Astrocyte (in vitro differentiated cells and primary cell): ENCODE data around the gene GDI2.

Experiments
- EZH2 ChIP-seq: IDR thresholded peaks from 2 replicates; pipeline ENCODE4 v1.6.1; 2012; ENCODE audit warnings: mild to moderate bottlenecking, low read length, inconsistent platforms; ENCODE audit not compliant: insufficient read depth
- TF ChIP-seq, protein P1 (sequence below): IDR thresholded peaks from 2 replicates; pipeline ENCODE4 v1.5.1; 2011; ENCODE audit warnings: low read depth, mild to moderate bottlenecking, inconsistent platforms, low read length, moderate library complexity; ENCODE audit not compliant: insufficient read depth

DNA sequence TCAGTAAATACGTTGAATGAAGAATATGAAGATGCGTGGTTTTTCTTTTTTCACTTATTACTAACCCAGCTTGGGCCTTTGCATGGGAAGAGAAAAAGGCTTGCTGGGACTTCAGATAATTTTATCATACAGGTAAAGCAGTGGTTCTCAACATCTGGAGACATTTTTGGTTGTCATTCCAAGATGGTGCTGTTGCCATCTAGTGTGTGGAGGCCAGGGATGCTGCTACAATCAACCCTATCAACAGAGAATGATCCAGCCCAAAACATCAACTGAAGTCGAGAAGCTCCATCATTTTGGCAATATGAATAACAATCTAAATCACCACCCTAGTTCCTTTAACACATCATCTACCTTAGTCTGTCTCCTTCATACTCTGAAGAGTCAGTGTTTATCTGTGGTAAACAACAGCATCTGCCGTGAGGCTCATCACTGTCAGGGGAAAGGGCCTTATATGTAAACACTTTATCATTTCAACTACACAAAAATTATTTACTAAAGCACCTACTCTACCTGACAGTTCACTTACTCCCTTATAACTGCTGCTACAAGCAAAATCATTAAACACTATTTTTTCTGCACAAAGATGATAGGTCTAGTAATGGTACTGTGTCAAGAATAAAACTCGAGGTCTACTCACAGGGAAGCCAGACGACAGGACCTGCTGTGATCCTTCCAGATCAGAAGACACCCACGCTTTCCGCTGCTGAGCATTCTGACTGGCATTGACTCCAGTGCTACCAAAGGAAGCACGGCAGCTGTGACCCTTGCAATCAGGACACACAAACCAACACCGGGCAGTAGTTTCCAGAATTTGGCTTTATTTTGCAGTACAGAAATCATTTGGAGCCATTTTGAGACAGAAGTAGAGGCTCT lies 48.6 kb downstream of the GDI2 start:
- TF ChIP-seq, protein P1, sequence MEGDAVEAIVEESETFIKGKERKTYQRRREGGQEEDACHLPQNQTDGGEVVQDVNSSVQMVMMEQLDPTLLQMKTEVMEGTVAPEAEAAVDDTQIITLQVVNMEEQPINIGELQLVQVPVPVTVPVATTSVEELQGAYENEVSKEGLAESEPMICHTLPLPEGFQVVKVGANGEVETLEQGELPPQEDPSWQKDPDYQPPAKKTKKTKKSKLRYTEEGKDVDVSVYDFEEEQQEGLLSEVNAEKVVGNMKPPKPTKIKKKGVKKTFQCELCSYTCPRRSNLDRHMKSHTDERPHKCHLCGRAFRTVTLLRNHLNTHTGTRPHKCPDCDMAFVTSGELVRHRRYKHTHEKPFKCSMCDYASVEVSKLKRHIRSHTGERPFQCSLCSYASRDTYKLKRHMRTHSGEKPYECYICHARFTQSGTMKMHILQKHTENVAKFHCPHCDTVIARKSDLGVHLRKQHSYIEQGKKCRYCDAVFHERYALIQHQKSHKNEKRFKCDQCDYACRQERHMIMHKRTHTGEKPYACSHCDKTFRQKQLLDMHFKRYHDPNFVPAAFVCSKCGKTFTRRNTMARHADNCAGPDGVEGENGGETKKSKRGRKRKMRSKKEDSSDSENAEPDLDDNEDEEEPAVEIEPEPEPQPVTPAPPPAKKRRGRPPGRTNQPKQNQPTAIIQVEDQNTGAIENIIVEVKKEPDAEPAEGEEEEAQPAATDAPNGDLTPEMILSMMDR = no peak
- TF ChIP-seq EZH2 = no peak
